Erythroblast (primary cell): ENCODE data around the gene PRLHR.

Source experiments
- GATA1 ChIP-seq: IDR thresholded peaks from 2 replicates; pipeline ENCODE4 v1.6.1; 2011; ENCODE audit warnings: low read depth, mild to moderate bottlenecking, control low read depth, low read length, moderate library complexity
- POLR2A ChIP-seq: IDR thresholded peaks from 2 replicates; pipeline ENCODE4 v1.6.1; 2011; ENCODE audit warnings: mild to moderate bottlenecking, low read length

GRCh38 chr10:118624747-118625146 lies 29.3 kb upstream of the PRLHR start:
- no peak for TF ChIP-seq POLR2A
- no peak for TF ChIP-seq GATA1
